Gastrocnemius medialis (tissue), 4 donors: ENCODE data around the gene TMBIM1. TPM values are rescaled to one million over a fixed set of nuclear protein-coding genes. Genes with fewer than 3 reads are reported as not detected.

ENCODE experiments used
- ATAC-seq, 2 donors: fragments of 150-250 bp; one replicate each; pipeline ENCODE4 v1.9.1; 2016
- DNase-seq, 2 donors: peaks; one replicate each; pipeline ENCODE4 v3.0.0-alpha.2; 2019
- H3K27ac ChIP-seq, 4 donors: fragments of 200-600 bp; sonication (generic); 1 replicate in 1 of 4; 2 replicates in 3 of 4; pipeline ENCODE4 v1.5.1; 2016 to 2018; ENCODE audit warnings: mild to moderate bottlenecking in 2 of 4, moderate library complexity in 1 of 4
- H3K27me3 ChIP-seq, 3 donors: fragments of 200-600 bp; sonication (generic) in 2 of 3; 1 replicate in 1 of 3; 2 replicates in 2 of 3; pipeline versions ENCODE4 v1.5.1 to v1.6.0; 2016 to 2019; ENCODE audit warnings: mild to moderate bottlenecking in 1 of 3, moderate library complexity in 1 of 3
- H3K36me3 ChIP-seq, 2 donors: fragments of 200-600 bp; sonication (generic) in 1 of 2; one replicate each; pipeline ENCODE4 v1.5.1; 2017 to 2018
- H3K4me1 ChIP-seq, 2 donors: fragments of 200-600 bp; sonication (generic) in 1 of 2; one replicate each; pipeline ENCODE4 v1.5.1; 2016 to 2017; ENCODE audit warnings: mild to moderate bottlenecking in 2 of 2
- H3K4me3 ChIP-seq, 4 donors: fragments of 200-600 bp; sonication (generic) in 3 of 4; 1 replicate in 1 of 4; 2 replicates in 3 of 4; pipeline ENCODE4 v1.5.1; 2016 to 2019; ENCODE audit warnings: mild to moderate bottlenecking in 2 of 4
- H3K9me3 ChIP-seq, 3 donors: fragments of 200-600 bp; sonication (generic) in 2 of 3; 1 replicate in 1 of 3; 2 replicates in 2 of 3; pipeline ENCODE4 v1.5.1; 2016 to 2019
- POLR2A ChIP-seq, 2 donors: fragments of 450-650 bp; IDR thresholded peaks; one replicate each; pipeline ENCODE4 v1.6.1; 2017; ENCODE audit warnings: antibody characterized with exemption in 2 of 2, mild to moderate bottlenecking in 2 of 2, moderate library complexity in 2 of 2
- in situ Hi-C, 4 donors: fragments of 200-750 bp; cut with MboI; loops; one replicate each; pipeline versions ENCODE4 v1.15.0 to v1.8.0; 2017; ENCODE audit warnings: low sequenced_read_pairs in 4 of 4
- intact Hi-C: fragments of 100-400 bp; cut with DNase I; formaldehyde crosslinking; loops from one replicate; pipeline ENCODE4 v1.15.1; 2023; ENCODE audit warnings: low total_unique reads
- total RNA-seq, 4 donors: library from RNA; depleted of rRNA; stranded (reverse); fragments of >200 nt; gene quantifications; one replicate each; pipeline versions ENCODE4 v1.1.0 to v1.2.3, GENCODE V29; 2016
- TF ChIP-seq, protein P1 (sequence below), 5 experiments: fragments of 450-650 bp in 3 of 5; fragments of 200-600 bp in 2 of 5; sonication (generic) in 2 of 5; IDR thresholded peaks in 4 of 5; conservative IDR thresholded peaks in 1 of 5; 1 replicate in 4 of 5; 2 replicates in 1 of 5; pipeline ENCODE4 v1.5.1; 2016 to 2019; ENCODE audit warnings: antibody characterized with exemption in 5 of 5, mild to moderate bottlenecking in 3 of 5, moderate library complexity in 3 of 5

TMBIM1 gene, protein sequence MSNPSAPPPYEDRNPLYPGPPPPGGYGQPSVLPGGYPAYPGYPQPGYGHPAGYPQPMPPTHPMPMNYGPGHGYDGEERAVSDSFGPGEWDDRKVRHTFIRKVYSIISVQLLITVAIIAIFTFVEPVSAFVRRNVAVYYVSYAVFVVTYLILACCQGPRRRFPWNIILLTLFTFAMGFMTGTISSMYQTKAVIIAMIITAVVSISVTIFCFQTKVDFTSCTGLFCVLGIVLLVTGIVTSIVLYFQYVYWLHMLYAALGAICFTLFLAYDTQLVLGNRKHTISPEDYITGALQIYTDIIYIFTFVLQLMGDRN
- total RNA-seq = 100 to 1,000 TPM; 142 to 296 (median 215) TPM

DNA sequence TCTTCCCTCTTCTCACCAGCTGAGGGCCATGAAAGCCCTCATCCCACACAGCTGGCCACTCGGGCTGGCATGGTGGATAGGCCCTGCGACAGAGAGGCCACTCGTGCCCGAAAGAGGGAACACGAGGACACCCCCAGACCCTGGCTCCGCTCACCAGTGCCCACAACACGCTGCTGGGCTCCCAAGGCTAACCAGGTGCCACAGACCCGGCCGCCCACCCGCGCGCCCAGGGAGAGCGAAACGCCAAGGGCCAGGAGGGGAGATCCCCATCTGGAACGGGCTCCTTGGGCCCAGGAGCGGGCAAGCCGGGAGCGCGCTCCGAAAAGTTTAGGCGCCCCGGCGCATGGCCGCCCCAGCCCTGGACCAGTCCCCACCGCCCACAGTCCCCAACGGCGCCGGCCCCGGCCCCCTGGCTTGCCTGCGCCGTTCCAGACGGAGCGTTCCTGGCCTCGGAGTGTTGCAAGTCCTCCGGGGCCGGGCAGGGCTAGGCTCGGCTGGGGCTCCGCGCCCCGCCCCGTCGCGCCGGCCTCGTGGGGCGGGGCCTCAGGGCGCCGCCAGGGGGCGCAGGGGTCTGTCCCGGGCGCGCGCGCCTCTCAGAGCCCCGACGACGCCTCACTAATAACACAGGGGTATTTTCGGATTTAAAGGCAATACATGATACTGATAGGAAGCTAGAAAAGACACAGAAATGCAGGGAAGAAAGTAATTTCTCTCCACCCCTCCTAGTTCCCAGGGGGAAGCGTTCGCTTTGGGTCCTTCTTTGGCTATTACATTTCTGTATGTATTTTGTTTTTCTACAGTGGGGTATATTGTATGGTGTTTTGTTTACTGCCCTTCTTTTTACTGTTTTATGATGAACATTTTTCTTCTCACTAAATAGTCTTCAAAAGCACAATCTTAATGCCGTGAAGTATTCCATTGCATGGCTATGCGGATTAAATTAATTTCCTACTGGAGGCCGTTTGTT lies at the start of gene TMBIM1:
TSS of gene TMBIM1 (minus strand) at position 456 of the 967 bp plus-strand sequence. CDS start 10,362 bp downstream, outside the sequence.
- Histone ChIP-seq H3K4me3 (peak within 1 kb of the TSS; percentile 71 to 100 (median 96)), H3K27me3 (no peaks in the 10 kb centered on the region), H3K9me3 (no peaks in the 10 kb centered on the region), H3K36me3 (no peaks in the 10 kb centered on the region), H3K27ac (peak within 1 kb of the TSS; percentile 93 to 100 (median 98)), H3K4me1 (peaks cover 43 to 48% of the 10 kb centered on the region in 2 donors)
- intact Hi-C loops = loop anchor here (1.0 to 5.0 kb wide), 3 partner anchors 104 to 365 kb away; partner anchors contain the start of genes BCS1L, CNOT9, USP37 and ZNF142
- in situ Hi-C loops = loop anchor here in 3 of 4 donors (25.0 kb wide), 1 partner anchor 370 kb away; the partner anchor contains the start of genes BCS1L (in 3 of the 3), RNF25 (in 3 of the 3), STK36 (in 3 of the 3) and ZNF142 (in 3 of the 3)
- peak; percentile 56 to 78 for DNase-seq
- ATAC-seq = peak; percentile 74 to 83
- TF ChIP-seq POLR2A (IDR thresholded peaks at IDR 0.05) = peak; percentile 89 to 95
- TF ChIP-seq, protein P1, sequence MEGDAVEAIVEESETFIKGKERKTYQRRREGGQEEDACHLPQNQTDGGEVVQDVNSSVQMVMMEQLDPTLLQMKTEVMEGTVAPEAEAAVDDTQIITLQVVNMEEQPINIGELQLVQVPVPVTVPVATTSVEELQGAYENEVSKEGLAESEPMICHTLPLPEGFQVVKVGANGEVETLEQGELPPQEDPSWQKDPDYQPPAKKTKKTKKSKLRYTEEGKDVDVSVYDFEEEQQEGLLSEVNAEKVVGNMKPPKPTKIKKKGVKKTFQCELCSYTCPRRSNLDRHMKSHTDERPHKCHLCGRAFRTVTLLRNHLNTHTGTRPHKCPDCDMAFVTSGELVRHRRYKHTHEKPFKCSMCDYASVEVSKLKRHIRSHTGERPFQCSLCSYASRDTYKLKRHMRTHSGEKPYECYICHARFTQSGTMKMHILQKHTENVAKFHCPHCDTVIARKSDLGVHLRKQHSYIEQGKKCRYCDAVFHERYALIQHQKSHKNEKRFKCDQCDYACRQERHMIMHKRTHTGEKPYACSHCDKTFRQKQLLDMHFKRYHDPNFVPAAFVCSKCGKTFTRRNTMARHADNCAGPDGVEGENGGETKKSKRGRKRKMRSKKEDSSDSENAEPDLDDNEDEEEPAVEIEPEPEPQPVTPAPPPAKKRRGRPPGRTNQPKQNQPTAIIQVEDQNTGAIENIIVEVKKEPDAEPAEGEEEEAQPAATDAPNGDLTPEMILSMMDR (IDR thresholded peaks at IDR 0.05 in 4 of 5, conservative IDR thresholded peaks at IDR 0.05 in 1 of 5) = peak; percentile 75 to 100 (median 98)

DNA sequence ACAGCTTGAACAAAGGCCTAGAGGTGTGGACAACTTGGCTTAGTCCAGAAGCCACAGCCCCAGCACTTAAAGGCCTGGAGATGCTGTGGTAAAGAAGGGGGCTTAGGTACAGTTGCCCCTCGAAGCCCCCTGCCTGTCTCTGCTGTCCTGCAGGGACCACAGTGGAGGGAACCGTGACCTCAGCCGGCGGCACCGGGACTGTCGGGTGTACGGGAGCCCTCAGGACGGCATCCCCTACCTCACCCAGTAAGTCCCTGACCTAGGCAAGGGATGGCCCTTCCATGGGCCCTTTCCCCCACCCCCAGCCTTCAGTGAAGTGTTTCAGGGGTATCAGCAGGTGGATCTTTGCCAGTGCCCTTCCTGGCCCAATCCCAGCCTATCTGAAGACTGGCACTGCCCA lies 49.1 kb upstream of the TMBIM1 start:
- intact Hi-C loops (no loop called here), in situ Hi-C loops (no loop called here)
- no peaks in the 10 kb centered on the region for H3K4me1 ChIP-seq
- TF ChIP-seq, protein P1 (IDR thresholded peaks at IDR 0.05 in 4 of 5, conservative IDR thresholded peaks at IDR 0.05 in 1 of 5) = no peak
- TF ChIP-seq POLR2A (IDR thresholded peaks at IDR 0.05) = no peak
- H3K9me3 ChIP-seq = no peaks in the 10 kb centered on the region
- no peaks in the 10 kb centered on the region for H3K27me3 ChIP-seq
- no peak for ATAC-seq
- no peak overlapping the region for H3K27ac ChIP-seq
- DNase-seq = no peak
- H3K4me3 ChIP-seq = no peak overlapping the region
- no peaks in the 10 kb centered on the region for H3K36me3 ChIP-seq

DNA sequence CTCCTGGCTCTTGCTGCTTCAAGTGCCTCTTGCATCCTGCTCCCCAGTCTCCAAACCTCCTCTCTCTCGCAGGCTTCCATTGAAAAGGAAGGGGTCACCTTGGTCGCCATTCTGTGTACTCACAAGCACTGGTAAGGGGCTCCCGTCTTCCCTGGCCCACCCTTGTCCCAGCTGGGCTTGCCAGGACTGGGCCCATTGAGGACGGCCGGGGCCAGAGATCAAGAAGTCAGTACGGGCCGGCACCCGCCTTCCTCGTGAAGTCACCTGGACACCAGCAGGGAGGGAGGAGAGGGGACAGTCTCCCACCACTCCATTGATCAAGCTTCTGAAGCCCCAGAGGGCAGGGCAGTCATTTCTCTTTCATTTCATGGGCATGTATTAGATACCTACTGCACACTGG lies 48.4 kb upstream of the TMBIM1 start:
- Histone ChIP-seq H3K36me3 (no peaks in the 10 kb centered on the region), H3K4me1 (no peaks in the 10 kb centered on the region), H3K4me3 (no peak overlapping the region), H3K27ac (no peak overlapping the region), H3K27me3 (no peaks in the 10 kb centered on the region), H3K9me3 (no peaks in the 10 kb centered on the region)
- DNase-seq (no peak), ATAC-seq (no peak)
- intact Hi-C loops = no loop called here
- in situ Hi-C loops = no loop called here
- TF ChIP-seq, protein P1 (IDR thresholded peaks at IDR 0.05 in 4 of 5, conservative IDR thresholded peaks at IDR 0.05 in 1 of 5) = no peak
- TF ChIP-seq POLR2A (IDR thresholded peaks at IDR 0.05) = no peak

DNA sequence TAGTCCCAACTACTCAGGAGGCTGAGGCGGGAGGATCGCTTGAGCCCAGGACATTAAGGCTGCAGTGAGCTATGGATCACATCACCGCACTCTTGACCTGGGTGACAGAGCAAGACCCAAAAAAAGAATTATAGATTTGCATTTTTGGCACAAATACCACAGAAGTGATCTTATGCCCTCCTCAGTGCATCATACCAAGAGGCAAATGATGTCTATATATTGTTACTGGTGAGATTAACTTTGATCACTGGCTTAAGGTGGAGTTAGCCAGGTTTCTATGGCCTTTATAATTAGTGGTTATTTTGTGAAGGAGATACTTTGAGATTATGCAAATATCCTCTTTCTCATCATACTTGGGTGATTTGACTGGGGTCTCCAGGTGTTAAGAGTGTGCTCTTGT lies 42.2 kb upstream of the TMBIM1 start:
- Histone ChIP-seq H3K4me1 (no peaks in the 10 kb centered on the region), H3K9me3 (no peaks in the 10 kb centered on the region), H3K4me3 (no peak overlapping the region), H3K36me3 (no peaks in the 10 kb centered on the region), H3K27ac (no peak overlapping the region), H3K27me3 (no peaks in the 10 kb centered on the region)
- no peak for ATAC-seq
- in situ Hi-C loops (no loop called here), intact Hi-C loops (no loop called here)
- TF ChIP-seq, protein P1 (IDR thresholded peaks at IDR 0.05 in 4 of 5, conservative IDR thresholded peaks at IDR 0.05 in 1 of 5) = no peak
- TF ChIP-seq POLR2A (IDR thresholded peaks at IDR 0.05) = no peak
- no peak for DNase-seq
